Stimulated activated CD4-positive, alpha-beta T cell treated with anti-CD3 and anti-CD28 coated beads, Interleukin-12 subunit alpha, Interleukin-12 subunit beta, amount 100 ng/mL, for 4 hours (primary cell): Measurements from ENCODE around the gene ACVR2A.

ENCODE experiments used
- DNase-seq: peaks from one replicate; pipeline ENCODE4 v3.0.0-alpha.2; 2020

ACVR2A gene

GRCh38 chr2:147844697-147845410 is at the start of gene ACVR2A:
Gene ACVR2A (plus strand): TSS chr2:147845029. CDS start chr2:147845153, 124 bp downstream.
- DNase-seq: peak; percentile 8

GRCh38 chr2:147800316-147800715 is 44.5 kb upstream of the ACVR2A start:
- DNase-seq: no peak

GRCh38 chr2:147806846-147807245 is 38.0 kb upstream of the ACVR2A start:
- DNase-seq: no peak

- no peak for DNase-seq
Measured at GRCh38 chr2:147808520-147808919, 36.3 kb upstream of the ACVR2A start.

- DNase-seq: no peak
Measured at GRCh38 chr2:147810883-147811765, 33.7 kb upstream of the ACVR2A start.

GRCh38 chr2:147818741-147819140 is 26.1 kb upstream of the ACVR2A start:
- DNase-seq: no peak

GRCh38 chr2:147824620-147825019 is 20.2 kb upstream of the ACVR2A start:
- DNase-seq: no peak

- no peak for DNase-seq
Measured at GRCh38 chr2:147826278-147827087, 18.3 kb upstream of the ACVR2A start.

- DNase-seq: no peak
Measured at GRCh38 chr2:147827088-147827375, 17.8 kb upstream of the ACVR2A start.

GRCh38 chr2:147829106-147829505 is 15.7 kb upstream of the ACVR2A start:
- no peak for DNase-seq

GRCh38 chr2:147836099-147836498 is 8.7 kb upstream of the ACVR2A start:
- DNase-seq: no peak

GRCh38 chr2:147843391-147843863 is 1.4 kb upstream of the ACVR2A start:
- DNase-seq: no peak

GRCh38 chr2:147843864-147844696 is 749 bp upstream of the ACVR2A start:
- DNase-seq: peak; percentile 82

GRCh38 chr2:147845411-147845971 is 662 bp downstream of the ACVR2A start:
- DNase-seq: peak; percentile 6

- no peak for DNase-seq
Measured at GRCh38 chr2:147846412-147847081, 1.7 kb downstream of the ACVR2A start.

GRCh38 chr2:147847746-147848391 is 3.0 kb downstream of the ACVR2A start:
- DNase-seq: no peak

GRCh38 chr2:147850838-147851237 is 6.0 kb downstream of the ACVR2A start:
- DNase-seq: no peak

GRCh38 chr2:147851244-147851930 is 6.6 kb downstream of the ACVR2A start:
- DNase-seq: no peak

- no peak for DNase-seq
Measured at GRCh38 chr2:147854557-147855134, 9.8 kb downstream of the ACVR2A start.

GRCh38 chr2:147855316-147855715 is 10.5 kb downstream of the ACVR2A start:
- no peak for DNase-seq
